K562 (cell line): Measurements from ENCODE around the gene MAML3. TPM values are rescaled to one million over a fixed set of nuclear protein-coding genes. Genes with fewer than 3 reads are reported as not detected.

Experiments
- ESRRA ChIP-seq: fragments of 450-650 bp; IDR thresholded peaks from 2 replicates; pipeline ENCODE4 v1.6.1; 2014; ENCODE audit warnings: low read depth, mild to moderate bottlenecking, moderate library complexity, borderline replicate concordance
- PHB2 ChIP-seq: fragments of 450-650 bp; IDR thresholded peaks from 2 replicates; pipeline ENCODE4 v1.6.1; 2017; ENCODE audit warnings: low read depth
- ZBTB1 ChIP-seq: sonication (generic); formaldehyde crosslinking; IDR thresholded peaks from 2 replicates; pipeline ENCODE4 v1.8.1; 2023; ENCODE audit warnings: missing genetic modification reagents, low read depth, mild to moderate bottlenecking, borderline replicate concordance
- polyA plus RNA-seq, 8 experiments: library from polyadenylated mRNA; depleted of rRNA in 4 of 8; stranded (reverse) in 5 of 8; unstranded in 3 of 8; fragments of >200 nt; fragmentation: Nextera tagmentation in 2 of 8; fragmentation: Illumina TruSeq in 1 of 8; extraction: Ambion mirVana in 2 of 8; extraction: Trizol in 1 of 8; gene quantifications; 2 replicates each; pipeline versions ENCODE4 v1.2.1 to v1.2.3, GENCODE V29; 2011 to 2014; ENCODE audit warnings: inconsistent platforms in 1 of 8, missing spikeins in 1 of 8
- total RNA-seq, 7 experiments: library from RNA; depleted of rRNA in 6 of 7; stranded (reverse); fragments of >200 nt in 6 of 7; fragmentation: Illumina TruSeq in 2 of 7; extraction: Trizol in 2 of 7; gene quantifications; 2 replicates each; pipeline versions ENCODE4 v1.2.1 to v1.2.3, GENCODE V29; 2011 to 2021; ENCODE audit warnings: low replicate concordance in 1 of 7
- TF ChIP-seq, protein P1 (sequence below): fragments of 250-450 bp; sonication (Bioruptor Pico); IDR thresholded peaks from 2 replicates; pipeline ENCODE4 v1.4.0; 2020; ENCODE audit warnings: mild to moderate bottlenecking, moderate library complexity, borderline replicate concordance
- TF ChIP-seq, protein P2 (sequence below): fragments of 150-350 bp; IDR thresholded peaks from 2 replicates; pipeline ENCODE4 v1.6.1; 2014; ENCODE audit warnings: low read depth, mild to moderate bottlenecking, low read length, borderline replicate concordance

MAML3 gene
- total and polyA plus RNA-seq, 9 of the 15 experiments (the other 6 are each of a cell fraction or from before 2014, with no cell fraction given), result 0.01 to 0.55 (median 0.25) TPM

DNA sequence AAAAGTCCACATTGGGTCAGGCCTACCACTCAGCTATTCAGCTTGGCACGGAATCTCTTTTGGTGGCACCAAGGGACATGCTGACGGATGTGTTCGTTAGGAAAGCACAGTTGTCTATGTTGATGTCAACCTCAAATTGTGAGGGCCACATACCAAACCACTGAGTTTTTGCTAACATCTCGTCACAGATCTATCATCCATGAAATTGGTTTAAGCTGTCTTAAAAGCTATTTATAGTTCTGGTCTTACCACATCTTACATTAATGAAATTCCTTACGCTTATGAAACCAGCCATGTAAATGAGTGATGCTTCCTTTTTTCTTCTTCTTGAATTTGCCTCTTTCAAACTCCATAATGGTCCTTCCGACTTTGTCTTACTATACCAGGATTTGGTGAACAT is 386.8 kb downstream of the MAML3 start (continued):
- TF ChIP-seq, protein P1, sequence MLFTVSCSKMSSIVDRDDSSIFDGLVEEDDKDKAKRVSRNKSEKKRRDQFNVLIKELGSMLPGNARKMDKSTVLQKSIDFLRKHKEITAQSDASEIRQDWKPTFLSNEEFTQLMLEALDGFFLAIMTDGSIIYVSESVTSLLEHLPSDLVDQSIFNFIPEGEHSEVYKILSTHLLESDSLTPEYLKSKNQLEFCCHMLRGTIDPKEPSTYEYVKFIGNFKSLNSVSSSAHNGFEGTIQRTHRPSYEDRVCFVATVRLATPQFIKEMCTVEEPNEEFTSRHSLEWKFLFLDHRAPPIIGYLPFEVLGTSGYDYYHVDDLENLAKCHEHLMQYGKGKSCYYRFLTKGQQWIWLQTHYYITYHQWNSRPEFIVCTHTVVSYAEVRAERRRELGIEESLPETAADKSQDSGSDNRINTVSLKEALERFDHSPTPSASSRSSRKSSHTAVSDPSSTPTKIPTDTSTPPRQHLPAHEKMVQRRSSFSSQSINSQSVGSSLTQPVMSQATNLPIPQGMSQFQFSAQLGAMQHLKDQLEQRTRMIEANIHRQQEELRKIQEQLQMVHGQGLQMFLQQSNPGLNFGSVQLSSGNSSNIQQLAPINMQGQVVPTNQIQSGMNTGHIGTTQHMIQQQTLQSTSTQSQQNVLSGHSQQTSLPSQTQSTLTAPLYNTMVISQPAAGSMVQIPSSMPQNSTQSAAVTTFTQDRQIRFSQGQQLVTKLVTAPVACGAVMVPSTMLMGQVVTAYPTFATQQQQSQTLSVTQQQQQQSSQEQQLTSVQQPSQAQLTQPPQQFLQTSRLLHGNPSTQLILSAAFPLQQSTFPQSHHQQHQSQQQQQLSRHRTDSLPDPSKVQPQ, result no peak
- TF ChIP-seq, protein P2, sequence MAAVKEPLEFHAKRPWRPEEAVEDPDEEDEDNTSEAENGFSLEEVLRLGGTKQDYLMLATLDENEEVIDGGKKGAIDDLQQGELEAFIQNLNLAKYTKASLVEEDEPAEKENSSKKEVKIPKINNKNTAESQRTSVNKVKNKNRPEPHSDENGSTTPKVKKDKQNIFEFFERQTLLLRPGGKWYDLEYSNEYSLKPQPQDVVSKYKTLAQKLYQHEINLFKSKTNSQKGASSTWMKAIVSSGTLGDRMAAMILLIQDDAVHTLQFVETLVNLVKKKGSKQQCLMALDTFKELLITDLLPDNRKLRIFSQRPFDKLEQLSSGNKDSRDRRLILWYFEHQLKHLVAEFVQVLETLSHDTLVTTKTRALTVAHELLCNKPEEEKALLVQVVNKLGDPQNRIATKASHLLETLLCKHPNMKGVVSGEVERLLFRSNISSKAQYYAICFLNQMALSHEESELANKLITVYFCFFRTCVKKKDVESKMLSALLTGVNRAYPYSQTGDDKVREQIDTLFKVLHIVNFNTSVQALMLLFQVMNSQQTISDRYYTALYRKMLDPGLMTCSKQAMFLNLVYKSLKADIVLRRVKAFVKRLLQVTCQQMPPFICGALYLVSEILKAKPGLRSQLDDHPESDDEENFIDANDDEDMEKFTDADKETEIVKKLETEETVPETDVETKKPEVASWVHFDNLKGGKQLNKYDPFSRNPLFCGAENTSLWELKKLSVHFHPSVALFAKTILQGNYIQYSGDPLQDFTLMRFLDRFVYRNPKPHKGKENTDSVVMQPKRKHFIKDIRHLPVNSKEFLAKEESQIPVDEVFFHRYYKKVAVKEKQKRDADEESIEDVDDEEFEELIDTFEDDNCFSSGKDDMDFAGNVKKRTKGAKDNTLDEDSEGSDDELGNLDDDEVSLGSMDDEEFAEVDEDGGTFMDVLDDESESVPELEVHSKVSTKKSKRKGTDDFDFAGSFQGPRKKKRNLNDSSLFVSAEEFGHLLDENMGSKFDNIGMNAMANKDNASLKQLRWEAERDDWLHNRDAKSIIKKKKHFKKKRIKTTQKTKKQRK, result no peak
- TF ChIP-seq ESRRA (no peak), ZBTB1 (CRISPR knock-in tag) (no peak), PHB2 (no peak)
